GM12873 (cell line): ENCODE results near the gene KLF5.

ENCODE experiments used
- CTCF ChIP-seq: IDR thresholded peaks from 2 replicates; pipeline ENCODE4 v1.5.1; 2012; ENCODE audit warnings: low read depth, mild to moderate bottlenecking, moderate library complexity, low read length, control low read depth; ENCODE audit not compliant: insufficient read depth; ENCODE audit errors: missing control alignments

The KLF5 gene

GRCh38 chr13:73119612-73120011 lies 60.8 kb downstream of the KLF5 start:
- TF ChIP-seq CTCF: no peak
